ENCODE results near the gene UFSP2.

Gene UFSP2

DNA sequence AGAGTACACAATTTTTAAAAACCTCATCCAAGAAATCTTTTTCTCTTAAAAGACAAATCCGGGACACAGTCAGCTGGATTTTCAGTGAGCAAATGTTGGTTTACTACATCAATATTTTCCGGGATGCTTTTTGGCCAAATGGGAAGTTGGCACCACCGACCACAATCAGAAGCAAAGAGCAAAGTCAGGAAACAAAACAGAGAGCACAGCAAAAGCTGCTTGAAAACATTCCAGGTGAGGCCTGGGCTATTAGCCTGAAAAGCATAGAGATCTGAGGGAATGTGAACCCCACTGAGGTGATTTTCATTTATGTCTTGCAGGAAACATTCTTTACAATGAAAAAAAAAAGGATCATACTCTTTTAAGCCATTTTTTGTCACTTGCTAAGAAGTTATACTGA, 63.9 kb downstream of the UFSP2 start:
- no peak overlapping the region for H3K4me3 ChIP-seq (replicated peaks; ENCODE audit: insufficient read depth, low read length)
- TF ChIP-seq, protein P1, sequence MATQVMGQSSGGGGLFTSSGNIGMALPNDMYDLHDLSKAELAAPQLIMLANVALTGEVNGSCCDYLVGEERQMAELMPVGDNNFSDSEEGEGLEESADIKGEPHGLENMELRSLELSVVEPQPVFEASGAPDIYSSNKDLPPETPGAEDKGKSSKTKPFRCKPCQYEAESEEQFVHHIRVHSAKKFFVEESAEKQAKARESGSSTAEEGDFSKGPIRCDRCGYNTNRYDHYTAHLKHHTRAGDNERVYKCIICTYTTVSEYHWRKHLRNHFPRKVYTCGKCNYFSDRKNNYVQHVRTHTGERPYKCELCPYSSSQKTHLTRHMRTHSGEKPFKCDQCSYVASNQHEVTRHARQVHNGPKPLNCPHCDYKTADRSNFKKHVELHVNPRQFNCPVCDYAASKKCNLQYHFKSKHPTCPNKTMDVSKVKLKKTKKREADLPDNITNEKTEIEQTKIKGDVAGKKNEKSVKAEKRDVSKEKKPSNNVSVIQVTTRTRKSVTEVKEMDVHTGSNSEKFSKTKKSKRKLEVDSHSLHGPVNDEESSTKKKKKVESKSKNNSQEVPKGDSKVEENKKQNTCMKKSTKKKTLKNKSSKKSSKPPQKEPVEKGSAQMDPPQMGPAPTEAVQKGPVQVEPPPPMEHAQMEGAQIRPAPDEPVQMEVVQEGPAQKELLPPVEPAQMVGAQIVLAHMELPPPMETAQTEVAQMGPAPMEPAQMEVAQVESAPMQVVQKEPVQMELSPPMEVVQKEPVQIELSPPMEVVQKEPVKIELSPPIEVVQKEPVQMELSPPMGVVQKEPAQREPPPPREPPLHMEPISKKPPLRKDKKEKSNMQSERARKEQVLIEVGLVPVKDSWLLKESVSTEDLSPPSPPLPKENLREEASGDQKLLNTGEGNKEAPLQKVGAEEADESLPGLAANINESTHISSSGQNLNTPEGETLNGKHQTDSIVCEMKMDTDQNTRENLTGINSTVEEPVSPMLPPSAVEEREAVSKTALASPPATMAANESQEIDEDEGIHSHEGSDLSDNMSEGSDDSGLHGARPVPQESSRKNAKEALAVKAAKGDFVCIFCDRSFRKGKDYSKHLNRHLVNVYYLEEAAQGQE (IDR thresholded peaks at IDR 0.05; ENCODE audit: insufficient replicate concordance, low read depth): no peak
- TF ChIP-seq POLR2AphosphoS5 (IDR thresholded peaks at IDR 0.05; ENCODE audit: low read depth) (no peak), GABPA (IDR thresholded peaks at IDR 0.05; ENCODE audit: low read depth) (no peak), SPI1 (IDR thresholded peaks at IDR 0.05; ENCODE audit: borderline replicate concordance, low read depth) (no peak)
- TF ChIP-seq, protein P2, sequence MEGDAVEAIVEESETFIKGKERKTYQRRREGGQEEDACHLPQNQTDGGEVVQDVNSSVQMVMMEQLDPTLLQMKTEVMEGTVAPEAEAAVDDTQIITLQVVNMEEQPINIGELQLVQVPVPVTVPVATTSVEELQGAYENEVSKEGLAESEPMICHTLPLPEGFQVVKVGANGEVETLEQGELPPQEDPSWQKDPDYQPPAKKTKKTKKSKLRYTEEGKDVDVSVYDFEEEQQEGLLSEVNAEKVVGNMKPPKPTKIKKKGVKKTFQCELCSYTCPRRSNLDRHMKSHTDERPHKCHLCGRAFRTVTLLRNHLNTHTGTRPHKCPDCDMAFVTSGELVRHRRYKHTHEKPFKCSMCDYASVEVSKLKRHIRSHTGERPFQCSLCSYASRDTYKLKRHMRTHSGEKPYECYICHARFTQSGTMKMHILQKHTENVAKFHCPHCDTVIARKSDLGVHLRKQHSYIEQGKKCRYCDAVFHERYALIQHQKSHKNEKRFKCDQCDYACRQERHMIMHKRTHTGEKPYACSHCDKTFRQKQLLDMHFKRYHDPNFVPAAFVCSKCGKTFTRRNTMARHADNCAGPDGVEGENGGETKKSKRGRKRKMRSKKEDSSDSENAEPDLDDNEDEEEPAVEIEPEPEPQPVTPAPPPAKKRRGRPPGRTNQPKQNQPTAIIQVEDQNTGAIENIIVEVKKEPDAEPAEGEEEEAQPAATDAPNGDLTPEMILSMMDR (IDR thresholded peaks at IDR 0.05; ENCODE audit: insufficient read depth, low read length): no peak
- no peak overlapping the region for H3K27ac ChIP-seq (replicated peaks)
- H3K27me3 ChIP-seq (ENCODE audit: insufficient read depth, poor library complexity, severe bottlenecking): peaks cover 3% of the 10 kb centered on the region
- no peak for DNase-seq (ENCODE audit: low read depth in 1 of 2, low spot score in 1 of 2)

DNA sequence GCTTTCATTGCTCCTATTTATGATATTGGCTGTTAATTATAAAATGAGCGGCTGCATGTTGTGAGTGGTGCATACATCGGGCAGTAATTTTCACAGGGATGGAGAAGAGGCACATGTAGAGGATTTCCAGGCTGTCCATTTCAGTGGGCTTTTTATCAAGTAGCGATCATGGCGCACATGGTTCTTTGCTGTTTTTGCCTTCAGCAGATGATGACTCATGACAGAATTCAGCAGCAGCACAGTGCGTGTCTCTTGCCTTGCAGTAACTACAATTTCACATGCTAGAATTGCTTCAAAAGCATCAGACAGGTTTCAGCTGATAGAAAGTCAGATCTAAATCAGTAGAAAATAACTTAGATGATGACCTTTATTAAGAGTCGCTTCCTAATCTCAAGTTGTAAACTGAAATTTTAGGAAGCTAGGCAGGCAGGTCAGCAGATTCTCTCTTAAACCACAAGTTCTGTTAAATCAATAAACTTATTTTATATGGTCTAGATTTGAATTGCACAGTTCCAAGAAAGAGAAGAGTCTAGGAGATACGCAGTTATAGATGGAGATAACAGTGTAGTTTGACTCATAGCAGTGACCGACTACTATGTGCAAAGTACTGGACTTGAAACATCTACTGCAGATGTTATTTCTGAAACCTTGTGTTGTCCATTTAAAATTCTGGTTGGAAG, 65.9 kb downstream of the UFSP2 start:
- Histone ChIP-seq H3K27me3 (ENCODE audit: insufficient read depth, poor library complexity, severe bottlenecking) (peaks cover 2% of the 10 kb centered on the region), H3K27ac (replicated peaks) (no peak overlapping the region), H3K4me3 (replicated peaks; ENCODE audit: insufficient read depth, low read length) (no peak overlapping the region)
- no peak for DNase-seq (ENCODE audit: low read depth in 1 of 2, low spot score in 1 of 2)
- TF ChIP-seq, protein P2 (IDR thresholded peaks at IDR 0.05; ENCODE audit: insufficient read depth, low read length): no peak
- TF ChIP-seq SPI1 (IDR thresholded peaks at IDR 0.05; ENCODE audit: borderline replicate concordance, low read depth) (no peak), GABPA (IDR thresholded peaks at IDR 0.05; ENCODE audit: low read depth) (no peak)

DNA sequence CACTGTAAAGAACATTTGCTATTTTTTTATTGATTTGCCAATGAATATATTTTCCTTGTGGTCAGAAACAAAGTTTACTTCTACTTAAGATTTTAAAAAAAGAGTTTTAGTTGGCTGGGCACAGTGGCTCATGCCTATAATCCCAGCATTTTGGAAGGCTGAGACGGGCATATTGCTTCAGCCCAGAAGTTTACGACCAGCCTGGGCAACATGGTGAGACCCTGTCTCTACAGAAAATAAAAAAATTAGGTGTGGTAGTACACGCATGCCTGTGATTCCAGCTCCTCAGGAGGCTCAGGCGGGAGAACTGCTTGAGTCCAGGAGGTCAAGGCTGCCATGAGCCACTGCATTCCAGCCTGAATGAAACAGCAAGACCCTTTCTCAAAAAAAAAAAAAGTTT, 66.8 kb downstream of the UFSP2 start:
- Histone ChIP-seq H3K27ac (replicated peaks) (no peak overlapping the region), H3K27me3 (ENCODE audit: insufficient read depth, poor library complexity, severe bottlenecking) (peaks cover 2% of the 10 kb centered on the region), H3K4me3 (replicated peaks; ENCODE audit: insufficient read depth, low read length) (no peak overlapping the region)
- TF ChIP-seq POLR2AphosphoS5 (IDR thresholded peaks at IDR 0.05; ENCODE audit: low read depth) (no peak), SPI1 (IDR thresholded peaks at IDR 0.05; ENCODE audit: borderline replicate concordance, low read depth) (no peak), GABPA (IDR thresholded peaks at IDR 0.05; ENCODE audit: low read depth) (no peak)
- TF ChIP-seq, protein P2 (IDR thresholded peaks at IDR 0.05; ENCODE audit: insufficient read depth, low read length): no peak
- TF ChIP-seq, protein P1 (IDR thresholded peaks at IDR 0.05; ENCODE audit: insufficient replicate concordance, low read depth): no peak
- DNase-seq (ENCODE audit: low read depth in 1 of 2, low spot score in 1 of 2): no peak

DNA sequence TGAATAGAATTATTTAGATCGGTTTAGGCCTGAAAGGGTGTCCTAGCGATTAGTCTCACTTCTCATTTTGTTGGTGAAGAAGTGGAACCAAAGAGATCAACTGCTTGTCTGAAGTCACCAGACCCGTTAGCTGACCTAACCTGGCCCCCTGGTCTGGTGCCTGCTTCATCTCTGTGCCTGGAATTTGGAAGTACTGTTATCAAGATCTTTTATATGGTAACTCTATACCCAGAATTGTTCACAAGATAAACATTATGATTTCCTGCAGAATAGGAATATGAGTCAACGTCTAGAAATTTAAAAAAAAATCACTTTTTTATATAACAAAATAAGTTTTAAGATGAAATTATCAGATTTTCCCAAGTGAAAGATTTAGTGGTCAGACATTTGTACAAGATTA, 67.2 kb downstream of the UFSP2 start:
- H3K27me3 ChIP-seq (ENCODE audit: insufficient read depth, poor library complexity, severe bottlenecking): peaks cover 2% of the 10 kb centered on the region
- no peak for DNase-seq (ENCODE audit: low read depth in 1 of 2, low spot score in 1 of 2)
- no peak overlapping the region for H3K4me3 ChIP-seq (replicated peaks; ENCODE audit: insufficient read depth, low read length)
- H3K27ac ChIP-seq (replicated peaks): no peak overlapping the region
- TF ChIP-seq, protein P2 (IDR thresholded peaks at IDR 0.05; ENCODE audit: insufficient read depth, low read length): no peak
- TF ChIP-seq POLR2AphosphoS5 (IDR thresholded peaks at IDR 0.05; ENCODE audit: low read depth) (no peak), SPI1 (IDR thresholded peaks at IDR 0.05; ENCODE audit: borderline replicate concordance, low read depth) (no peak), GABPA (IDR thresholded peaks at IDR 0.05; ENCODE audit: low read depth) (no peak)
- TF ChIP-seq, protein P1 (IDR thresholded peaks at IDR 0.05; ENCODE audit: insufficient replicate concordance, low read depth): no peak
